IMR-90 (cell line): ENCODE data around the gene ERG.

ENCODE experiments used
- CEBPB ChIP-seq: IDR thresholded peaks from 2 replicates; pipeline ENCODE4 v1.6.1; 2012; ENCODE audit warnings: low read depth, low read length, improper control_type of control experiment
- ELK1 ChIP-seq: fragments of 150-350 bp; IDR thresholded peaks from 2 replicates; pipeline ENCODE4 v1.6.1; 2016; ENCODE audit warnings: low read depth, mild to moderate bottlenecking, low read length, moderate library complexity, borderline replicate concordance
- FOS ChIP-seq: fragments of 150-350 bp; IDR thresholded peaks from 2 replicates; pipeline ENCODE4 v1.6.1; 2016; ENCODE audit warnings: low read depth, low read length
- MAFK ChIP-seq: IDR thresholded peaks from 2 replicates; pipeline ENCODE4 v1.6.1; 2012; ENCODE audit warnings: low read depth, low read length, improper control_type of control experiment
- MAZ ChIP-seq: IDR thresholded peaks from 2 replicates; pipeline ENCODE4 v1.6.1; 2012; ENCODE audit warnings: low read depth, mild to moderate bottlenecking, low read length, improper control_type of control experiment, moderate library complexity, borderline replicate concordance
- MXI1 ChIP-seq: IDR thresholded peaks from 2 replicates; pipeline ENCODE4 v1.6.1; 2012; ENCODE audit warnings: low read depth, mild to moderate bottlenecking, low read length, moderate library complexity, borderline replicate concordance
- NFE2L2 ChIP-seq: fragments of 150-350 bp; IDR thresholded peaks from 2 replicates; pipeline ENCODE4 v1.6.1; 2016; ENCODE audit warnings: low read depth, mild to moderate bottlenecking, low read length
- POLR2A ChIP-seq: IDR thresholded peaks from 2 replicates; pipeline ENCODE4 v1.6.1; 2012; ENCODE audit warnings: mild to moderate bottlenecking, low read depth, low read length
- RCOR1 ChIP-seq: IDR thresholded peaks from 2 replicates; pipeline ENCODE4 v1.6.1; 2012; ENCODE audit warnings: mild to moderate bottlenecking, low read length, improper control_type of control experiment; ENCODE audit not compliant: insufficient replicate concordance
- RFX5 ChIP-seq: IDR thresholded peaks from 2 replicates; pipeline ENCODE4 v1.8.0; 2012; ENCODE audit warnings: low read depth, mild to moderate bottlenecking, low read length, moderate library complexity
- SMC3 ChIP-seq: fragments of 150-350 bp; IDR thresholded peaks from 2 replicates; pipeline ENCODE4 v1.6.1; 2016; ENCODE audit warnings: low read depth, mild to moderate bottlenecking, antibody characterized with exemption, low read length, moderate library complexity
- USF2 ChIP-seq: fragments of 150-350 bp; IDR thresholded peaks from 2 replicates; pipeline ENCODE4 v1.6.1; 2017; ENCODE audit warnings: mild to moderate bottlenecking, antibody characterized with exemption, low read length, low read depth
- TF ChIP-seq, protein P1 (sequence below): conservative IDR thresholded peaks from 2 replicates; pipeline ENCODE4 v1.5.1; 2012; ENCODE audit warnings: mild to moderate bottlenecking, low read depth, low read length, improper control_type of control experiment

DNA sequence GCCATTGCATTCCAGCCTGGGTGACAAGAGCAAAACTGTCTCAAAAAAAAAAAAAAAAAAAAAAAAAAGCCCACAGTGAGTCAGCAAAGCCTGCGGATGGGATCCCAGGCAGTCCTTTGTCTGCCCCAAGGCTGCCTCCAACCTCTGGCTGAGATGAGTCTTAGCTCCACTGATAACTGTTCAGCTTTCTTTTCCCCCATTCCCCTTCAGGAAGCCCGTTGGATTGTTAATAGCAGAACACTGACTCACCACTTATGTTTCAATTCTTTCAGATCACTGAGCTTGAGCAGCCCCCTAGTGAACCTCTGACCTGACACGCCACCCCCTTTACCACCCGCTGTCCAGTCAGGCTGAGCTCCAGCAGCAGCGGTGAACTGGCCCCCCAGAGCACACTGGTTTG lies 57.5 kb downstream of the ERG start:
- TF ChIP-seq MAFK, result peak; percentile 16; the same call in 1 of the 2 replicates
- TF ChIP-seq, protein P1, sequence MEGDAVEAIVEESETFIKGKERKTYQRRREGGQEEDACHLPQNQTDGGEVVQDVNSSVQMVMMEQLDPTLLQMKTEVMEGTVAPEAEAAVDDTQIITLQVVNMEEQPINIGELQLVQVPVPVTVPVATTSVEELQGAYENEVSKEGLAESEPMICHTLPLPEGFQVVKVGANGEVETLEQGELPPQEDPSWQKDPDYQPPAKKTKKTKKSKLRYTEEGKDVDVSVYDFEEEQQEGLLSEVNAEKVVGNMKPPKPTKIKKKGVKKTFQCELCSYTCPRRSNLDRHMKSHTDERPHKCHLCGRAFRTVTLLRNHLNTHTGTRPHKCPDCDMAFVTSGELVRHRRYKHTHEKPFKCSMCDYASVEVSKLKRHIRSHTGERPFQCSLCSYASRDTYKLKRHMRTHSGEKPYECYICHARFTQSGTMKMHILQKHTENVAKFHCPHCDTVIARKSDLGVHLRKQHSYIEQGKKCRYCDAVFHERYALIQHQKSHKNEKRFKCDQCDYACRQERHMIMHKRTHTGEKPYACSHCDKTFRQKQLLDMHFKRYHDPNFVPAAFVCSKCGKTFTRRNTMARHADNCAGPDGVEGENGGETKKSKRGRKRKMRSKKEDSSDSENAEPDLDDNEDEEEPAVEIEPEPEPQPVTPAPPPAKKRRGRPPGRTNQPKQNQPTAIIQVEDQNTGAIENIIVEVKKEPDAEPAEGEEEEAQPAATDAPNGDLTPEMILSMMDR, result no peak
- no peak for TF ChIP-seq RFX5
- TF ChIP-seq POLR2A, result no peak
- no peak for TF ChIP-seq ELK1
- no peak for TF ChIP-seq MXI1
- no peak for TF ChIP-seq SMC3
- TF ChIP-seq CEBPB, result no peak
- no peak for TF ChIP-seq FOS
- no peak for TF ChIP-seq RCOR1
- no peak for TF ChIP-seq USF2
- TF ChIP-seq MAZ, result no peak
- TF ChIP-seq NFE2L2, result peak; percentile 58; the same call in 1 of the 2 replicates
